Endothelial cell of umbilical vein (primary cell): ENCODE results near the gene ACOT11. TPM values are rescaled to one million over a fixed set of nuclear protein-coding genes. Genes with fewer than 3 reads are reported as not detected.

Experiments used
- BruUV-seq: library from RNA; stranded (reverse); fragments of 400-500 nt; replicated peaks from 2 replicates; lab custom pipeline; 2021; lab: Mats Ljungman, UMichigan
- CTCF ChIA-PET: fragments of 300-600, 350-600 bp; sonication (Branson Sonifier 250); formaldehyde crosslinking; loops from one replicate; lab custom pipeline; 2021; ENCODE audit warnings: antibody characterized with exemption, inconsistent platforms; lab: Charles Lee
- POLR2A ChIA-PET: fragments of 300-600, 350-600 bp; sonication (Branson Sonifier 250); formaldehyde crosslinking; loops from one replicate; lab custom pipeline; 2021; ENCODE audit warnings: antibody characterized with exemption, inconsistent platforms; lab: Charles Lee
- DNase-seq: peaks from one replicate; pipeline ENCODE4 v3.0.0-alpha.2; 2011; ENCODE audit warnings: low read depth, low spot score
- FAIRE-seq: peaks from 2 replicates; lab custom pipeline; 2011; peaks lifted over from hg19 to GRCh38; lab: Jason Lieb, UNC
- H2AFZ ChIP-seq: 2 replicates; pipeline ENCODE4 v1.6.0; 2012; ENCODE audit warnings: low read depth, low read length, control low read depth, inconsistent platforms
- H3K27ac ChIP-seq: 2 replicates; pipeline ENCODE4 v1.5.1; 2011; ENCODE audit warnings: low read depth, mild to moderate bottlenecking, control low read depth, low read length, moderate library complexity; ENCODE audit not compliant: insufficient read depth
- H3K27me3 ChIP-seq, 2 experiments: 2 replicates each; pipeline versions ENCODE4 v1.6.0 to v1.6.1; 2011; ENCODE audit warnings: low read length in 2 of 2, mixed read lengths in 1 of 2; ENCODE audit not compliant: control insufficient read depth in 2 of 2, insufficient read depth in 2 of 2
- H3K36me3 ChIP-seq, 2 experiments: 2 replicates in 1 of 2; 3 replicates in 1 of 2; pipeline ENCODE4 v1.5.1; 2011; ENCODE audit warnings: low read length in 2 of 2, mild to moderate bottlenecking in 1 of 2, moderate library complexity in 1 of 2; ENCODE audit not compliant: control insufficient read depth in 2 of 2, insufficient read depth in 2 of 2; ENCODE audit errors: extremely low read depth in 1 of 2
- H3K4me1 ChIP-seq: 3 replicates; pipeline ENCODE4 v1.5.1; 2011; ENCODE audit warnings: mild to moderate bottlenecking, low read length; ENCODE audit not compliant: control insufficient read depth, insufficient read depth; ENCODE audit errors: extremely low read depth
- H3K4me2 ChIP-seq: 2 replicates; pipeline ENCODE4 v1.6.1; 2011; ENCODE audit warnings: low read length, control low read depth, mixed read lengths; ENCODE audit not compliant: insufficient read depth
- H3K4me3 ChIP-seq, 3 experiments: fragments of 200-600 bp in 1 of 3; sonication (generic), shearing (Covaris generic) in 1 of 3; replicated peaks in 1 of 3; 2 replicates each; pipeline ENCODE4 v1.5.1; 2011 to 2016; ENCODE audit warnings: control low read depth in 3 of 3, low read length in 3 of 3, mild to moderate bottlenecking in 2 of 3, inconsistent platforms in 1 of 3, low read depth in 1 of 3, moderate library complexity in 1 of 3; ENCODE audit not compliant: insufficient read depth in 1 of 3
- H3K79me2 ChIP-seq: 2 replicates; pipeline ENCODE4 v1.6.0; 2012; ENCODE audit warnings: low read length, inconsistent platforms; ENCODE audit not compliant: control insufficient read depth, insufficient read depth
- H3K9ac ChIP-seq: replicated peaks from 2 replicates; pipeline ENCODE3; 2011; ENCODE audit warnings: low read length, control low read depth; ENCODE audit not compliant: insufficient read depth; ENCODE audit errors: extremely low read depth
- H3K9me1 ChIP-seq: replicated peaks from 3 replicates; pipeline ENCODE4 v1.6.0; 2011; ENCODE audit warnings: mild to moderate bottlenecking, low read length; ENCODE audit not compliant: control insufficient read depth, insufficient read depth; ENCODE audit errors: extremely low read depth
- H3K9me3 ChIP-seq: replicated peaks from 2 replicates; pipeline ENCODE4 v1.5.1; 2012; ENCODE audit warnings: low read length, inconsistent platforms; ENCODE audit not compliant: control insufficient read depth, insufficient read depth
- H4K20me1 ChIP-seq: replicated peaks from 2 replicates; pipeline ENCODE3; 2011; ENCODE audit warnings: mild to moderate bottlenecking, low read length; ENCODE audit not compliant: control insufficient read depth, insufficient read depth; ENCODE audit errors: extremely low read depth
- CTCF ChIP-seq, 2 donors: IDR thresholded peaks; 1 replicate in 1 of 2; 2 replicates in 1 of 2; pipeline ENCODE4 v1.5.1; 2011; ENCODE audit warnings: low read length in 2 of 2, mild to moderate bottlenecking in 2 of 2, moderate library complexity in 2 of 2, control low read depth in 1 of 2, inconsistent platforms in 1 of 2, low read depth in 1 of 2; ENCODE audit not compliant: insufficient read depth in 1 of 2; ENCODE audit errors: extremely low read depth in 1 of 2
- EZH2 ChIP-seq: IDR thresholded peaks from 2 replicates; pipeline ENCODE4 v1.6.1; 2012; ENCODE audit warnings: borderline replicate concordance, low read depth, mild to moderate bottlenecking, moderate library complexity, low read length, inconsistent platforms; ENCODE audit not compliant: severe bottlenecking
- FOS ChIP-seq: IDR thresholded peaks from 2 replicates; pipeline ENCODE4 v1.6.1; 2011; ENCODE audit warnings: mild to moderate bottlenecking, low read length, moderate library complexity, borderline replicate concordance; ENCODE audit not compliant: insufficient read depth
- GATA2 ChIP-seq: IDR thresholded peaks from 2 replicates; pipeline ENCODE4 v1.7.0; 2011; ENCODE audit warnings: low read depth, mild to moderate bottlenecking, moderate library complexity, mixed read lengths, low read length; ENCODE audit not compliant: insufficient read length, insufficient read depth
- JUN ChIP-seq: IDR thresholded peaks from 2 replicates; pipeline ENCODE4 v1.6.1; 2011; ENCODE audit warnings: borderline replicate concordance, low read depth; ENCODE audit not compliant: insufficient read length, insufficient read depth
- MAX ChIP-seq: IDR thresholded peaks from 2 replicates; pipeline ENCODE4 v1.6.1; 2011; ENCODE audit not compliant: insufficient read depth, insufficient read length
- MYC ChIP-seq: IDR thresholded peaks from one replicate; pipeline ENCODE4 v1.6.1; 2011; ENCODE audit warnings: mild to moderate bottlenecking, low read depth, low read length
- POLR2A ChIP-seq: IDR thresholded peaks from 2 replicates; pipeline ENCODE4 v1.6.1; 2012; ENCODE audit warnings: low read depth, mild to moderate bottlenecking, control low read depth, low read length
- POLR2AphosphoS5 ChIP-seq: IDR thresholded peaks from 2 replicates; pipeline ENCODE4 v1.6.1; 2012; ENCODE audit warnings: low read depth, mild to moderate bottlenecking, control low read depth, low read length, moderate library complexity; ENCODE audit not compliant: insufficient read depth
- dilution Hi-C: fragments of 300-500 bp; cut with MboI; formaldehyde crosslinking; loops from one replicate; pipeline ENCODE4 v1.15.0; 2019; ENCODE audit warnings: low sequenced_read_pairs; ENCODE audit not compliant: extremely low pct_ligation_motif_present
- intact Hi-C: fragments of 100-400 bp; cut with micrococcal nuclease; formaldehyde crosslinking; loops from one replicate; pipeline ENCODE4 v1.10.0; 2022
- polyA plus RNA-seq, 4 experiments: library from polyadenylated mRNA; depleted of rRNA in 3 of 4; stranded (reverse) in 3 of 4; unstranded in 1 of 4; fragments of >200 nt; gene quantifications; 2 replicates each; pipeline versions ENCODE4 v1.2.1 to v1.2.3, GENCODE V29; 2011 to 2012; ENCODE audit warnings: missing spikeins in 1 of 4
- total RNA-seq: library from RNA; stranded (reverse); gene quantifications from 2 replicates; pipeline ENCODE4 v1.2.3, GENCODE V29; 2021

Gene ACOT11
- total and polyA plus RNA-seq, 2 donors (not counting 3 experiments of a cell fraction or from before 2014, with no cell fraction given) = 4.5 to 5.4 TPM

GRCh38 chr1:54623216-54624007 lies 75.4 kb downstream of the ACOT11 start, which contains the start of gene FAM151A:
Gene FAM151A, minus strand, starts transcription at chr1:54623525. Its CDS starts 130 bp downstream, at chr1:54623395.
- Histone ChIP-seq H3K4me3 (no peak within 1 kb of the TSS), H3K27ac (no peak within 1 kb of the TSS), H3K9me1 (no peaks in the 10 kb centered on the region), H3K9me3 (no peaks in the 10 kb centered on the region), H3K4me2 (no peak within 1 kb of the TSS), H3K79me2 (no peaks in the 10 kb centered on the region), H3K4me1 (no peaks in the 10 kb centered on the region), H2AFZ (no peak within 1 kb of the TSS), H4K20me1 (no peaks in the 10 kb centered on the region), H3K27me3 (peaks cover 0 to 5% of the 10 kb centered on the region in 2 experiments), H3K9ac (no peak within 1 kb of the TSS), H3K36me3 (no peaks in the 10 kb centered on the region)
- ChIA-PET POLR2A (no interaction called here), CTCF (interaction anchor here (0.9 kb wide), 1 partner anchor 12 kb away, joined by 3 read pairs; no protein-coding TSS in a partner anchor)
- dilution Hi-C loops = no loop called here
- intact Hi-C loops = no loop called here
- TF ChIP-seq JUN (no peak), POLR2A (no peak), POLR2AphosphoS5 (no peak), MAX (no peak), CTCF (IDR thresholded peaks at IDR 0.05; ENCODE audit: extremely low read depth in 1 of 2, insufficient read depth in 1 of 2, low read depth in 1 of 2, low read length in 2 of 2) (no peak), FOS (no peak), EZH2 (no peak), GATA2 (no peak), MYC (no peak)
- no TSS peak for BruUV-seq
- no peak for FAIRE-seq
- no peak for DNase-seq
